ENCODE measurements around the gene KCTD5.
"Not testable (repeated sequence)": the region's sequence is repeated elsewhere in the genome, so short reads cannot be mapped to it uniquely, and the experiment has no call there.

The KCTD5 gene

GRCh38 chr16:2673066-2673999 lies 9.0 kb upstream of the KCTD5 start:
- DNase-seq (ENCODE audit: low spot score): peak; percentile 96

- DNase-seq (ENCODE audit: low spot score): no peak
These were observed 7.3 kb upstream of the KCTD5 start for GRCh38 chr16:2675021-2675420.

GRCh38 chr16:2675714-2676113 lies 6.6 kb upstream of the KCTD5 start:
- DNase-seq (ENCODE audit: low spot score): no peak

- not testable (repeated sequence) for DNase-seq (ENCODE audit: low spot score)
These were observed 5.4 kb upstream of the KCTD5 start for GRCh38 chr16:2676937-2677336.

GRCh38 chr16:2678206-2678965 lies 3.9 kb upstream of the KCTD5 start:
- not testable (repeated sequence) for DNase-seq (ENCODE audit: low spot score)

GRCh38 chr16:2679902-2680301 lies 2.4 kb upstream of the KCTD5 start:
- not testable (repeated sequence) for DNase-seq (ENCODE audit: low spot score)

GRCh38 chr16:2680360-2680759 lies 2.0 kb upstream of the KCTD5 start:
- not testable (repeated sequence) for DNase-seq (ENCODE audit: low spot score)

DNA sequence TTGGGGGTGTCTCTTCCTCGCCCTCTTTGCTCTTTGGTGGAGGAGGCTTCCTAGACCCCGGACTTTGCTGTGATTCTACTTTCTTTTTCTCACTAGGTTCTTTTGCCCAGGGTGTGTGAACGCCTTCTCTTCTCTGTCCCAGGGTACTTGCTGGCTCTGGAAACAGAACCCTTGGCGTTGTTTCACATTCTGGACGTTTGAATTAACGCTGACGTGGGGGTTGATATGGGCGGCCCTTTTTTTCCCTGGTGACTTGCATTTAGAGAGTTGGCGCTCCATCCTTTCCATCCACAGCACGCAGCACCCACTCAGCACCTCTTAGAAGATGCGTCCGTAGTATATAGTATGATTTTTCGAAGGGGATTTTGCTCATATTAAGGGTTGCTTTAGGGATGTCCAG lies 718 bp downstream of the KCTD5 start:
- peak; percentile 22 for DNase-seq (ENCODE audit: low spot score)

DNA sequence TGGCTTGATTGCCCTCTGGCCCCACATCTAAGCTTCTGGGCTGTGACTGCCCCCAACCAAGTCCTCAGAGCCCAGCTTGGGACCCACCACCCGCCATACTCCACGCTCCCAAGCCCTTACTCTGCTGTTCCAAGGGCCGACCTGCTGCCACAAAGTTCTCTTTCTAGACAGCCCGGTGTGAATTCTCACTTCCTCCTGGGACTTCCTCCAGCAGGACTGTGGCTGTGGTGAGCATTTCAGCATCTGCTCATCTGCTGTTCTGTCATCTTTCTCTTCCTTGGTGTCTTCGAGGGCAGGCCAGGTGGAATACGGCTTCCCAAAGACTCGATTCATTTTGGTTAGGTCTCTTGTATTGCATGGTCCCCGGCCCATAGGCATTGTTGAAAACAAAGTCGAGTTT lies 3.8 kb downstream of the KCTD5 start:
- DNase-seq (ENCODE audit: low spot score): not testable (repeated sequence)

DNA sequence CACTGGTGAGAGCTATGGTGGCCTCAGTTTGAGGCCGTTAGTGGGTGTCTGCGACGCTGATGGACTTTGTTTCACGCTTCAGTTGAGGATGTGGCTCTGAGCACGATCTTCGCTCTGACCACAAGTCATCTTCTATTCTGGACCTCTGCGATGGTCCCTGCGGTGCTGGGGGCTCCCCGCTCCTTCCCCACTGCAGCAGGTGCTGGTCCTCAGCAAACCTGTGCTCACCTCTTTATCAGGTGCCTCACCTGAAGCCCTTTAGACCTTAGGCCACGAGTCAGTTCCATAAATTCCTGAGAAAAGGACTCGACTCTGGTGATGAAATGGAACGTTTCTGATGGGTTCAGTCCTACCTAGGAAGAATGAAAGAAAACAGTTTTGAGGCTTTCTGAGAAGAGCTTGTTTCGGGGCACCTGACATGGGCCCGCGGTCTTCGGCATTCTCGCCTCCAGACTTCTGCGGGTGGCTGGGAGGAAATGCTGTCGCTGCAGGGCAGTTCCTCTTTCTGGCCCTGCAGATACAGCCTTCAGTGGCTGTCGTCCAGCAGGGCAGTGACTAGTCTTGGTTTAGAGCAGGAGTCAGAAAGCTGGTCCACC lies 4.7 kb downstream of the KCTD5 start:
- no peak for DNase-seq (ENCODE audit: low spot score)

GRCh38 chr16:2687531-2688308 lies 5.4 kb downstream of the KCTD5 start:
- DNase-seq (ENCODE audit: low spot score): no peak

DNA sequence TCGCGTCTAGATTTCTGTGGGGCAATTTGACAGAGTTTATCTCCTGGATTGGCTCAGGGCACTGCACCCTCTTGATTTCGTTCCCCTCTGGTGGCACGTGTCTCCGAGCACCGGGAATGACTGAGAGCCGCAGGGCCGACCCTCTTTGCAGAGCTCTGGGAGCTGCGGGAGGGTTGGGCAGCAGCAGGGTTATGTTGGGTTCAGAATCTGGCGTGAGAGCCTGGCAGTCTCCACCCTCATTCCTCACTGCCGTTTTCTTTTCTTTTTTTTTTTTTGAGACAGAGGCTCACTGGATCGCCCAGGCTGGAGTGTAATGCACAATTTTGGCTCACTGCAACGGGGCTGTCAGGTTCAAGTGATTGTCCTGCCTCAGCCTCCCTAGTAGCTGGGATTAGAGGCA lies 7.1 kb downstream of the KCTD5 start:
- DNase-seq (ENCODE audit: low spot score): not testable (repeated sequence)

DNA sequence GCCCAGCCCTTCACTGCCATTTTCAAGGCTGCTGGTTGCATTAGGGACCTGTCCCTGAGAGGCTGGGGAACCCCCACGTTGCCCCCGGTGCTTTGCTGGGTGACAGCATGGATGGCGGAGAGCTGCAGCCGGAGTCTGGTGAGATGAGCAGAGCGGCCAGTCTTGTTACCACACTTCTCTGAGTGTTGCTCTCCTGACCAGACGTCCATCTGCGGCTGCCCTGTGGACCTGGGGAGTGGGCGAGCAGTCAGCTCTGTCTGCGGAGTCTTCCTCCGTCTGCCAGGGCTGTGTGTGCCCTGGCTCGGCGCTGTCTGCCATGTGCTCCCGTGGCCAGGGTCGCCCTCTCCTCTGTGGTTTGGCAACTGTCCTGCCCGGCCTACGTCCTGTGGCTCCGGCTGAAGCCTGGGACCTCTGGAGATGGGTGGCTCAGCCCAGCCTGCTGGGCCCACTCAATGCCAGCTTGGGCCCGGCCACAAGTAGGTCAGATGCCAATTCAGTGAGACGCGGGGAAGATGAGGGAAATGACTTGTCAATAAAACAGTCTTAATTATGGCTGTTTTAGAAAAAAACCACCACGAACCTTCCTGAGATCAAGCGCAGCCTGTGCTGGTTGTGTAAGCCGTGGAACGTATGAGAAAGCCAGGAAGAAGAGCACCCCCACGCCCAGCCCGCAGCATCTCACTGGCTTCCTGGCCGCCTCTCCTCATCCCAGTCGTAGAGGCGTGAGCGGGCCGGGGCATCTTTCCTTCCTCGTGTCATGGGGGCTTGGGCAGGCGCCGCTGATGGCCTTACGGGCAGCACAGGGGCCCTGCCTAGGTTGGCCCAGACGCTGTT lies 7.9 kb downstream of the KCTD5 start:
- DNase-seq (ENCODE audit: low spot score): no peak

- DNase-seq (ENCODE audit: low spot score): no peak
These were observed 8.5 kb downstream of the KCTD5 start for GRCh38 chr16:2690852-2691251.

DNA sequence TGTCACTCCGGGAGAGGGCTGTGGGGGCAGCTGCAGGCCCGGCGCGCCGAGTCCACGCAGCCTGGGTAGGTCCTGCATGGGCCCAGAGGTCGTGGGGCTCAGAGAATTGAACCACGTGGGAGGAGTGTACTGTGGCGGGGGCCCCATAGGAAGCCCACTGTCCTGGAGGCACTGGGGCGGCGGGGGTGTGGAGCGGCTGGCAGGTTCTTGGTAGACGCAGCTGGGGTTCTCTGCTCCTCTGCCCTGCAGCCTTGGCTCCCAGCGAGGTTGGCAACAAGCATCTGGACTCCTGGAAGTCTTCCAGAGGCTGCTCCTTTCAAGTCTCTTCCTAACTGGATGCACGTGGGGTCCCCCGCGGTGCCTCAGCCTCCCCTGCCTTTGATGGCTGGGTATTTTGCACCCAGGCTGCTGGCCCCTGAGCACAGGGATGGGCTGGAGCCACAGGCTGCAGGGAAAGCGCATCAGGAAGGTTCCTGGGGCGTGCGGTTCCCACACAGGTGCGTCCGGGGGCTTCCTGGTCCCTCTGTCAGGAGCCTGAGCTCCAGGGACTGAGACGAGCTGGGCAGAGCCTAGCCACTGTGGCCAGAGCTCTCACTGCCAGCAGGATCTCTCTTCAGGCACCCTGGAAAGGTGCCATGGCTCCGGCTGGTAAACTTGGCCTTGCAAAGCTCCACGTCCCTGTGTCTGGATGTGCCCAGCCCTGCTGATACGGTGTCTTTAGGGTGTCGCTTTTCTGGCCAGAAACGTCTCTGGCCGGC lies 9.3 kb downstream of the KCTD5 start:
- DNase-seq (ENCODE audit: low spot score): no peak

- no peak for DNase-seq (ENCODE audit: low spot score)
These were observed 10.1 kb downstream of the KCTD5 start for GRCh38 chr16:2692251-2692947.

- DNase-seq (ENCODE audit: low spot score): peak; percentile 86
These were observed 10.8 kb downstream of the KCTD5 start for GRCh38 chr16:2692948-2693651.

DNA sequence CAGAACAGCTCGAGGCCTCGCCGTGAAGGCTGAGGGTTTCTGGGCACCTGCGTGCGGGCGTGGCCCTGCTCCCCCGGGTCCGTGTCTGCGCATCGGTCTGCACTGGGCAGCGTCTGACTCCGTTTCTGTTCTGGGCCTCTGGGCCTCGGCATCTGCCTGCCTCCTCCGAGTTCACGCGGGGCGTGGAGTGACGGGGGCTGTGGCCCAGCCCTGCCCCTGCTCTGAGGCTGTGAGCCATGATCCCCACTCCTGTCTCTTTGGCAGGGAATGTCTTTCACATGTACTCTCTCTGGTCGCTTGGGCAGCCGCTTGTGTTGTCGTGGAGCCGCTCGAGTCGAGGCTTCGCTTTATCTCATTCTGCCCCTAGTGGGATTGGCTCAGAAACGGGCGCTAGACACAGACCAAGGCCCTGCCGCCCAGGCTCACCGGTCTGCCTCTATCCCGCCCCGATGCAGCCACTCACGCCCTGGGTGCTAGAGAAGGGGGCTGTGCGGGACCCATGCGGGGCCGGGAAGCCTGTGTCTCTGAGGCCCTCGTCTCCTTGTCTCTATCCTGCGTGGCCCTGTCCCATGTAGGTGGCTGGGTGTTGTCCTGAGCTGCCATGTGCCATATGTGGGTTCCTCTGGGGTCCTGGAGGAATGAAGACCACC lies 14.4 kb downstream of the KCTD5 start:
- DNase-seq (ENCODE audit: low spot score): not testable (repeated sequence)
